Neural cell (in vitro differentiated cells): Measurements from ENCODE around the gene HADH.

Experiments
- CTCF ChIP-seq: fragments of 450-650 bp; IDR thresholded peaks from 2 replicates; pipeline ENCODE4 v1.5.1; 2014; ENCODE audit warnings: antibody characterized with exemption, mild to moderate bottlenecking, moderate library complexity; ENCODE audit not compliant: poor library complexity, severe bottlenecking
- EP300 ChIP-seq: fragments of 450-650 bp; conservative IDR thresholded peaks from 2 replicates; pipeline ENCODE4 v1.6.1; 2014; ENCODE audit warnings: antibody characterized with exemption, mild to moderate bottlenecking, moderate library complexity; ENCODE audit not compliant: poor library complexity, severe bottlenecking
- EZH2 ChIP-seq: fragments of 200-600, 300-800 bp; shearing (Covaris generic), sonication (generic); IDR thresholded peaks from 2 replicates; pipeline ENCODE4 v1.6.1; 2014; ENCODE audit warnings: antibody characterized with exemption, low read length, borderline replicate concordance, mild to moderate bottlenecking; ENCODE audit not compliant: insufficient read depth, poor library complexity, severe bottlenecking
- MXI1 ChIP-seq: fragments of 450-650 bp; conservative IDR thresholded peaks from 2 replicates; pipeline ENCODE4 v1.6.1; 2014; ENCODE audit warnings: antibody characterized with exemption, mild to moderate bottlenecking; ENCODE audit not compliant: poor library complexity, severe bottlenecking
- POLR2AphosphoS5 ChIP-seq: IDR thresholded peaks from 2 replicates; pipeline ENCODE4 v1.6.1; 2012
- RAD21 ChIP-seq: fragments of 450-650 bp; conservative IDR thresholded peaks from 2 replicates; pipeline ENCODE4 v1.6.1; 2014; ENCODE audit warnings: antibody characterized with exemption, mild to moderate bottlenecking, moderate library complexity
- REST ChIP-seq: IDR thresholded peaks from 2 replicates; pipeline ENCODE4 v1.6.1; 2012; ENCODE audit warnings: borderline replicate concordance
- SMC3 ChIP-seq: fragments of 450-650 bp; conservative IDR thresholded peaks from 2 replicates; pipeline ENCODE4 v1.6.1; 2014; ENCODE audit warnings: antibody characterized with exemption, mild to moderate bottlenecking, moderate library complexity; ENCODE audit not compliant: poor library complexity
- TAF1 ChIP-seq: IDR thresholded peaks from 2 replicates; pipeline ENCODE4 v1.6.1; 2012; ENCODE audit warnings: low read depth

GRCh38 chr4:108049406-108049805, 59.7 kb downstream of the HADH start:
- TF ChIP-seq EP300 (no peak), CTCF (no peak), REST (no peak), RAD21 (no peak), EZH2 (no peak), POLR2AphosphoS5 (no peak), SMC3 (no peak), TAF1 (no peak), MXI1 (no peak)
